Spleen (tissue), 7 donors: Measurements from ENCODE around the gene P2RY2.

Experiments
- POLR2A ChIP-seq, 3 donors: fragments of 450-650 bp; IDR thresholded peaks; one replicate each; pipeline ENCODE4 v1.5.1; 2017; ENCODE audit warnings: antibody characterized with exemption in 3 of 3, mild to moderate bottlenecking in 1 of 3
- POLR2AphosphoS5 ChIP-seq, 3 donors: sonication (generic); formaldehyde crosslinking; IDR thresholded peaks; one replicate each; pipeline ENCODE4 v1.5.1; 2017; ENCODE audit warnings: antibody characterized with exemption in 3 of 3
- TF ChIP-seq, protein P1 (sequence below), 11 experiments: fragments of 200-600 bp in 7 of 11; fragments of 450-650 bp in 4 of 11; sonication (generic) in 4 of 11; IDR thresholded peaks in 8 of 11; conservative IDR thresholded peaks in 3 of 11; 1 replicate in 7 of 11; 2 replicates in 4 of 11; pipeline versions ENCODE4 v1.4.0 to v1.8.0; 2016 to 2021; ENCODE audit warnings: antibody characterized with exemption in 11 of 11, inconsistent platforms in 4 of 11, mild to moderate bottlenecking in 1 of 11
- donor health status: DM: no; HTN: no; CAD: no; lungs with moderate emphysema.
- donor health status: DM: no; HTN: no; CAD: no.
- donor health status: DM: no; HTN: no; CAD: no.

DNA sequence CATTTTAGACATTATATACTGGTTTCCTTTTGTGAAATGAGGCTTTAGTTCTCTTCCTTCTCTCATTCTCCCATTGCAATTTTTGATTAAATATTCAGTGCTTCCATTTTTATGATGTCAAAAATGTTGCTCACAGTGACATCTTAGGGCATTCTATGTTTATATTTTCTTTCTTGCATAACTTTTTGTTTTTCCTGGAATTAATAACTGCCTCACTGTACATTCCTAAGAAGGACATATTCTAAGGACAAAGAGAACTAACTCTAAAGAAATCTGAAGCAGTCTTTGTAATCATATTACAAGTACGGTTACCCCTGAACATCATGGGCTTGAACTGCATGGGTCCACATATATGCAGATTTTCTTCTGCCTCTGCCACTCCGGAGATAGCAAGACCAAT lies 28.2 kb downstream of the P2RY2 start:
- TF ChIP-seq, protein P1, sequence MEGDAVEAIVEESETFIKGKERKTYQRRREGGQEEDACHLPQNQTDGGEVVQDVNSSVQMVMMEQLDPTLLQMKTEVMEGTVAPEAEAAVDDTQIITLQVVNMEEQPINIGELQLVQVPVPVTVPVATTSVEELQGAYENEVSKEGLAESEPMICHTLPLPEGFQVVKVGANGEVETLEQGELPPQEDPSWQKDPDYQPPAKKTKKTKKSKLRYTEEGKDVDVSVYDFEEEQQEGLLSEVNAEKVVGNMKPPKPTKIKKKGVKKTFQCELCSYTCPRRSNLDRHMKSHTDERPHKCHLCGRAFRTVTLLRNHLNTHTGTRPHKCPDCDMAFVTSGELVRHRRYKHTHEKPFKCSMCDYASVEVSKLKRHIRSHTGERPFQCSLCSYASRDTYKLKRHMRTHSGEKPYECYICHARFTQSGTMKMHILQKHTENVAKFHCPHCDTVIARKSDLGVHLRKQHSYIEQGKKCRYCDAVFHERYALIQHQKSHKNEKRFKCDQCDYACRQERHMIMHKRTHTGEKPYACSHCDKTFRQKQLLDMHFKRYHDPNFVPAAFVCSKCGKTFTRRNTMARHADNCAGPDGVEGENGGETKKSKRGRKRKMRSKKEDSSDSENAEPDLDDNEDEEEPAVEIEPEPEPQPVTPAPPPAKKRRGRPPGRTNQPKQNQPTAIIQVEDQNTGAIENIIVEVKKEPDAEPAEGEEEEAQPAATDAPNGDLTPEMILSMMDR (IDR thresholded peaks at IDR 0.05 in 8 of 11, conservative IDR thresholded peaks at IDR 0.05 in 3 of 11), result no peak
- TF ChIP-seq POLR2A (IDR thresholded peaks at IDR 0.05) (no peak), POLR2AphosphoS5 (IDR thresholded peaks at IDR 0.05) (no peak)
